Right lobe of liver (tissue), 4 donors: ENCODE results near the gene IKBIP.

Experiments
- POLR2A ChIP-seq: fragments of 450-650 bp; IDR thresholded peaks from one replicate; pipeline ENCODE4 v1.6.1; 2017; ENCODE audit warnings: antibody characterized with exemption, mild to moderate bottlenecking
- TF ChIP-seq, protein P1 (sequence below), 4 donors: fragments of 200-600 bp in 3 of 4; fragments of 450-650 bp in 1 of 4; IDR thresholded peaks; one replicate each; pipeline versions ENCODE4 v1.5.1 to v1.8.0; 2016 to 2022; ENCODE audit warnings: antibody characterized with exemption in 4 of 4, mild to moderate bottlenecking in 2 of 4
- donor health status: DM: no; HTN: no; CAD: no.
- donor health status: DM: no; HTN: no; CAD: no.
- donor health status: DM: no; HTN: yes; CAD: no.

- no peak for TF ChIP-seq POLR2A
- TF ChIP-seq, protein P1, sequence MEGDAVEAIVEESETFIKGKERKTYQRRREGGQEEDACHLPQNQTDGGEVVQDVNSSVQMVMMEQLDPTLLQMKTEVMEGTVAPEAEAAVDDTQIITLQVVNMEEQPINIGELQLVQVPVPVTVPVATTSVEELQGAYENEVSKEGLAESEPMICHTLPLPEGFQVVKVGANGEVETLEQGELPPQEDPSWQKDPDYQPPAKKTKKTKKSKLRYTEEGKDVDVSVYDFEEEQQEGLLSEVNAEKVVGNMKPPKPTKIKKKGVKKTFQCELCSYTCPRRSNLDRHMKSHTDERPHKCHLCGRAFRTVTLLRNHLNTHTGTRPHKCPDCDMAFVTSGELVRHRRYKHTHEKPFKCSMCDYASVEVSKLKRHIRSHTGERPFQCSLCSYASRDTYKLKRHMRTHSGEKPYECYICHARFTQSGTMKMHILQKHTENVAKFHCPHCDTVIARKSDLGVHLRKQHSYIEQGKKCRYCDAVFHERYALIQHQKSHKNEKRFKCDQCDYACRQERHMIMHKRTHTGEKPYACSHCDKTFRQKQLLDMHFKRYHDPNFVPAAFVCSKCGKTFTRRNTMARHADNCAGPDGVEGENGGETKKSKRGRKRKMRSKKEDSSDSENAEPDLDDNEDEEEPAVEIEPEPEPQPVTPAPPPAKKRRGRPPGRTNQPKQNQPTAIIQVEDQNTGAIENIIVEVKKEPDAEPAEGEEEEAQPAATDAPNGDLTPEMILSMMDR (IDR thresholded peaks at IDR 0.05), result peak in 2 of 4 donors; percentile 11 to 20
Measured at GRCh38 chr12:98646294-98647090, 1.9 kb upstream of the IKBIP start.
